GM18517 (cell line): ENCODE data around the gene FSTL4.

ENCODE experiments used
- ATAC-seq: cut with Tn5 transposase; IDR thresholded peaks from one replicate; pipeline ENCODE4 v1.9.1; 2021; ENCODE audit warnings: mild to moderate bottlenecking, moderate library complexity; ENCODE audit not compliant: unreplicated experiment

Gene FSTL4

DNA sequence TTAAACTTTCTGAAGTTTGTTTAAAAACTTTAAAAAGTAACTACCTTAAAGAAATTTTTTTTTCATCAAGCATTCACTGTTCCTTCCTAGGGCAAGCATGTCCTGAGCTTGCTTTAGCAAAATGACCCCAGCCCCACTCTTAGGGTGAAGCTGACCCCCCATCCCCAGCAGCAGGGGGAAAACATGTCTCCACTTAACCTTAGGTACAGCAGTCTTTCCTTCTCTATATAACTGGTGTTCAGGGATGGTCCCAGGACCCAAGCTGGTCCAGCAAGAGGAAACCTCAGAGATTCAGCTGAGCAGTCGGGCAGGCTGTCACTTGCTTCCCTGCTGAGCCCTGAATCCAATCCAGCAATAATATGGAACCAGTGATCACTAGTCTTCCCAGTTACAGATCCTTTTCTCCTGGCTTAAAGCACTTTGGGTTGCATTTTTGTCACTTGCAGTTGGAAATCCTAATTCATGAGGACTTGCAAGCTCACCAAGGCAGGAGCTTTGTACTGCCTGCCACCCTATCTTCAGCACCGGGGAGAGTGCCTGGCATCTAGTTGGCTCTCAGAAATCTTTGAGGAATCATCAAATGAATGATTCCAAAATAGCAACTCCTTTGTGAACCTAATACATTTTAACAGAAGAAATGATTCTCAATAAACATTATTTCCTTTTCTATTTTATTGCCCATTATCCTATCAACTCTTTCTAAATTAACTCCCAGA, 91.2 kb downstream of the FSTL4 start:
- no peak for ATAC-seq

DNA sequence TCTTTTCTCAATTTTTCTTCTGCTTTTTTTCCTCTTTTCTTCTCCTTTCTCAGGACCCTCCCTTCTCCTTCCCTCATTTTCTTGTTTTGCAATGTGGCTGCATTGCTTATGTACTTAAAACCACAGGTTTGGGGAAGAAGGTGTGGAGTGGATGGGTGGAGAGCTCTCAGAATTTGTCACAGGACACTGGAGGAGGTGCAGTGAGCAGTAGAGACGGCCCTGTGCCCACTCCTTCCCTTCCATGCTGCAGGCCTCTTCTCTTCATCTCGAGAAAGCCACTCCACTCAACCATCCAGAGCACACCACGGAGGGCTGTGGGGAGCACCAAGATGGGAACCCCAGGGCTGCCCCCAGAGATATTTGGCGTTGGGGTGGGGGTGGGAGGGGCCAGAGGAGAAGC, 92.3 kb downstream of the FSTL4 start:
- no peak for ATAC-seq

DNA sequence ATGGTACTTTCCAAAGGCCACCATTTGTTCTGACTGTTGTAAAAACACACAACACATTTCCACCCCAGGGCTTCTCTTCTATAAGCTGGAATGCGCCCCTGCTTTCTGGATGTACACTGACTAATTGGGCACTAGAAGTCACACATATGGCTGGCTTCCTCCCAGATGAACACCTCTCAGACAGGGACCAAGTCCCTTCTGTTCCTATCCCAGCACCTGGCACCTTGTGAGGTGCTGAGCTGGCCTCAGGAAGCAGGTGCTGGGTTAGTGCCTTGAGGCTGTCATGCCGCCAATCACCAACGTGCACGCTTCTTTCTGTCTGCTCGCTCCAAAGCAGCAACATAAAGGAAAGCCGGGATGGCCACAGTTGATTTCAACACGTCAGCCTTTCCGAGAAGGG, 93.2 kb downstream of the FSTL4 start:
- ATAC-seq: no peak

GRCh38 chr5:133514456-133514855, 97.9 kb downstream of the FSTL4 start:
- ATAC-seq: no peak

- no peak for ATAC-seq
These were observed 99.4 kb downstream of the FSTL4 start for GRCh38 chr5:133512896-133513295.

DNA sequence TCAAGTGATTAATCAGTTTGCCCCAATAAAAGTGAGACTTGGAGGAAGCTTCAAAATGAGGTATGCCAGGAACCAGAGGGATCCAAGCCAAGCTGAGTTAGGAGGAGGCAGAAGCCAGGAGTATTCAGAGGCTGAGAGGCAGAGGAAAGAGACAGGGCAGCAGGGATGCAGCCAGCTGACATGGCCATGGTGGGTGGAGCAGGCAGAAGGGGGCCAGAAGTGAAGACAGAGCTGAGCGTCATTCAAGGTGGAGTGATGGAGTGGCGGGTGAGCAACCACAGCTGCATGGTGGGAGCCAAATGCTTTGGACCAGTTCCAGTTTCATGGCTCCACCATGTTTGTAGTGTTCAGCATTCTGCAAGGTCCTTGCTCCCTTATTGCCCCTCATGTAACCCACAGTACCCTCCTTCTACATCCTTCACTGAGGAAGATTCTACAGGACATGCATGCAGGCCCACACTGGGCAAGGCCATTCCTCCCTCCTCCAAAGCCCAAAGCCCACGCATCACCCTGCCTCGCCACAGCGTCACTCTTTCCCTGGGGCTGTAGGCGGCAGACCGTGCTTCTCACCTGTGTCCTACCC, 100.6 kb downstream of the FSTL4 start:
- ATAC-seq: no peak

DNA sequence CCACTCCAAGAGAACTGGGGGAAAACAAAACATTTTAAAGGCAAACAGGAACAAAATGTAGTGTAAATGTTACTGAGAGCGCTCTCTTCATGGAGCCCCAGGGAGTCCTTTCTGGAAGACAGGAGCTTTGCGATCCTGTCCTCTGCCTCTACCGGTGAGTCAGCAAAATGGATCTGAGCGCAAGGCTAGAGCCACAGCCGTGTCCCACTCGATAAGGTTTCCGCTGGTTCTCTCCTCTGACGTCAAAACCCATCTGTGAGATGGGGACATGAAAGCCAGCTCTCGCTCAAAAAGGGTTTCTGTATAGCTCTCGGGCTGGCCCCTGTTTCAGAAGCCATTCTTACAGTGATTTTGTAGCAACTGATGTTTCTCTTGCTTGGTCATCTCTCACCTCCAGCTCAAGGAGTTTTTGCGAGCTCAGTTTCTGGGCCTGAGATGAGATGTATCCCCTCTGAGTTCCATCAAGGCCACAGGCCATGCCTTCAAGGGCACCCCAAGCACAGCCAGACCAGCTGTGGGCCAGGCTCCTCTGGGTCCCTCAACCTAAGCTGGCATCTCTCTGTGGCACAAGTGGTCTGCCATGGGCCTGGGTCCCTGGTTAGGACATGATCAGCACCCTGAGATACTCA, 101.6 kb downstream of the FSTL4 start:
- ATAC-seq: no peak

- ATAC-seq: no peak
These were observed 102.6 kb downstream of the FSTL4 start for GRCh38 chr5:133509742-133510079.

- ATAC-seq: no peak
These were observed 103.2 kb downstream of the FSTL4 start for GRCh38 chr5:133508845-133509741.

- no peak for ATAC-seq
These were observed 104.0 kb downstream of the FSTL4 start for GRCh38 chr5:133508331-133508730.

- no peak for ATAC-seq
These were observed 106.2 kb downstream of the FSTL4 start for GRCh38 chr5:133506181-133506580.

- no peak for ATAC-seq
These were observed 108.8 kb downstream of the FSTL4 start for GRCh38 chr5:133503511-133503910.

DNA sequence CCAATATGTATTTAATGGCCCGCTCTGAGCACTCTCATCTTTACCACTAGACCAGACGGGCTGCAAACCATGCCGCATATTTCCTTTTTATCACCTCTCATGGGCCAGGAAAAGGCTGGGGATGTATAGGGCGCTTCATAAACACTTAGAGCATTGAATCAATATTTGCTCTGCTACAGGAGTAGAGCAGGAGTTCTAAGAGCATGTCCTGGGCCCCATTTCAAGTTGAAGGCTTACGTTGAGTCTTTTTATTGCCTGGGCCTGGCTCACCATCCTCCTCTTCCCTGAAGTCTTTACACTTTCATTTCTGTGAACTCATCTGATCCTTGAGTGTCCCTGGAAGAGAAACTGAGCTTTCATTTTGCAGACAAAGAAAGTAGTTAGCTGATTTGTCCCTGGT, 112.4 kb downstream of the FSTL4 start:
- ATAC-seq: no peak

DNA sequence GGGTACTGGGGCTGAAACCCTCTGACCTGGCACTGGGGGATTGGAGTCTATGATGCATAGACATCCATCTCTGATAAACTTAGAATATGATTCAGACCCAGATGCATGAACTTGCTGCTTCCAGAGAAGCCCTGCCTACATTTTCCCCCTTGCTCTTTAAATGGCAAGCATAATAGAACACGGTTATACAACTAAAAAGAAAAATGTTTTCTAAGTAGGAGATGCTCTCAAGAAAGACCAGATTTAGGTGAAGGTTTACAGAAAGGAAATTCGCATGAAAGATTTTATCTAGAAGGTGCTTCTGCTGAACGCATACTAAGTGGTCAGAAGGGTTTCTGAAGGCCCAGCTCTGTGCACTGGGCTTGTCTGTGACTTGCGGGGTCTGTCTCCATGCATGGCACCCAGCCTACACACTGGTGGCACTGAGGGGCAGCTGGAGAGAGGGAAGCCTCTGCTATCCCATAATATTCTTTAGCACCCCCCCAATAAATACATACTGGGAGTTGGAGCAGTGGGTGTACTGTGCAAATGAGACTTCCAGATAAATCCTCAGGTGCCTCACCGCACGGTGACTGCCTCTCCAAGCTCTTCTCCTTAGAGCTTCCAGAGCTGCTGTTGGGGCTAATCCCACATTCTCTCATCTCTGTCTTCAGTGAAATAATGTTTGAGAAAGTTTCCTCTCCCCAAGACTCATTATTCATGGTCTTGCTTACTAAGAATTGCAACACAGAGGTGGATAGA, 114.6 kb downstream of the FSTL4 start:
- no peak for ATAC-seq

DNA sequence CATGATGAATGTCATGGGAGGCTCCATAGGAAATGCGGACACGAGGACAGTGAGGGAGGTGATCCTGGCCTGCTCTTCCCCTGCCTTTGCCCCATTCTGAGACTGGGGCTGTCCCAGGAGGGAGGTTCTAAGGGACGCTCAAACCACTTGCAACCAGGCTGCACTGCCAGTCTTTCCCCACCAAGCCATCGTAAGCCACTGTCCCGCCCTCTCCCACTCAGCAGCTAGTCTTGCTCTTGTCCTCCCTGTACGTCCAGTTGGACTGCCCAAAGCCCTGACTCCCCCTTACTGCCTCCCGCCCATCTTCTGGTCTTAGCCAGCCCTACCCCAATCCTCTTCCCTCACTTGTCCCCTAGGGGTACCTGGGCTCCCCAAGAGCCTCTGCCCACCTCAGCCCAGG, 115.7 kb downstream of the FSTL4 start:
- no peak for ATAC-seq

DNA sequence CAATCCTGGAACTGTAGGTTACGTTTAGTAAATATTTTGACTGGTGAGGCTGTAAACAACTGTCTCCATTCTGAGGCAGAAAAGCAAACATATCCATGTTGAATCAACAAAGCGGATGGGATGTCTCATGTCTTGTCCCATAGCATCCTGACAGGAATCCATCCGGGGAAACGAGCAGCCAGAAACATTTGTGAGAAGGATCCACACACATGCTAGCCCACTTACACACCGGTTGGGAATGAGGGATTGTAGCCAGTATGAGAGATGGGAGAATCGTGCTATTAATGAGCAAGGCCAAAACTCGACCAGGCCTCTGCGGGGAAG, 117.5 kb downstream of the FSTL4 start:
- ATAC-seq: no peak

DNA sequence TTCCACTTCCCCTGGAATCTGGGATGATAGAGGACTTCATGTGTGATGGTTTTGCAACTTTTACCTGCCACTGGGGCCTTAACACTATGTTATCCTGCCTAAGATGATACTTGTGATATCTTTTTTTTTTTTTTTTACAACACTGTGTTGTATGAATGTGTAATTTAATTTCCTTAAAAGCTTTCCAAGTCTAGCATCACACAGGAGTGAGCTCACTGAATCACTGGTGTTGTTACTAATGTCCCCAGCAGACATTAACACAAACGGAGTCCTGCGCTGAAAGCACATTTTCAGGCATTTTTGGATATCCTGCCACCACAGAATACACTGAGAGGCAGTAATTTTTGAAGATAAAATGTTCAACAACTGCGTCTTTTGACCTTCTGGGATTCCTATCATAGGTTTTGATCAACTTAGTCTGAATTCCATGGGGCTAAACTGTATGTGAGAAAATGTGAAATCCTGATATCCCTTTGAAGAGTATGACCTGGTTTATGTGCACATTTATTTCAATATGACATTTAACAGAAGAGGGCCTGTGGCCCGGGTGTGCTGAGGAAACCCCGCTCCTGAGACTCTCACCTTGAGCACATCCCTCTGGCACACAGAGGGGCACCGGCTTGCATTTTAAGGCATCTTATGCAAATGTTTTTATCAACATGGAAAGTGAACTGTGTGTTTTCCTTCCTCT, 118.0 kb downstream of the FSTL4 start:
- ATAC-seq: no peak

GRCh38 chr5:133489632-133490031, 122.7 kb downstream of the FSTL4 start:
- no peak for ATAC-seq

GRCh38 chr5:133487093-133487492, 125.2 kb downstream of the FSTL4 start:
- ATAC-seq: no peak

GRCh38 chr5:133485468-133485867, 126.9 kb downstream of the FSTL4 start:
- ATAC-seq: no peak
